Upper lobe of left lung (tissue), 6 donors: Measurements from ENCODE around the gene SLC2A11. TPM values are rescaled to one million over a fixed set of nuclear protein-coding genes. Genes with fewer than 3 reads are reported as not detected.
A peak's percentile ranks its signal among the peaks of the same experiment; 100 is the strongest.

Experiments
- ATAC-seq, 2 donors: fragments of 200-7000 bp; cut with Tn5 transposase; one replicate each; pipeline ENCODE4 v1.9.1; 2022; ENCODE audit warnings: mild to moderate bottlenecking in 2 of 2, moderate library complexity in 2 of 2; ENCODE audit not compliant: low FRiP score in 2 of 2
- DNase-seq, 2 donors: peaks; one replicate each; pipeline ENCODE4 v3.0.0-alpha.2; 2019 to 2020
- H3K27ac ChIP-seq, 4 donors: fragments of 200-600 bp; sonication (generic); one replicate each; pipeline ENCODE4 v1.5.1; 2016 to 2019
- H3K27me3 ChIP-seq, 4 donors: fragments of 200-600 bp; sonication (generic); one replicate each; pipeline ENCODE4 v1.5.1; 2017 to 2019
- H3K36me3 ChIP-seq, 4 donors: fragments of 200-600 bp; sonication (generic); one replicate each; pipeline ENCODE4 v1.5.1; 2016 to 2019
- H3K4me1 ChIP-seq, 4 donors: fragments of 200-600 bp; sonication (generic); one replicate each; pipeline ENCODE4 v1.5.1; 2018 to 2019
- H3K4me3 ChIP-seq, 4 donors: fragments of 200-600 bp; sonication (generic); one replicate each; pipeline ENCODE4 v1.5.1; 2017 to 2019; ENCODE audit warnings: mild to moderate bottlenecking in 2 of 4, moderate library complexity in 1 of 4
- H3K9me3 ChIP-seq, 4 donors: fragments of 200-600 bp; sonication (generic); one replicate each; pipeline ENCODE4 v1.5.1; 2018 to 2019
- CTCF ChIP-seq, 6 experiments: fragments of 450-650 bp in 4 of 6; fragments of 200-600 bp in 2 of 6; sonication (generic) in 2 of 6; IDR thresholded peaks; one replicate each; pipeline ENCODE4 v1.5.1; 2016 to 2019; ENCODE audit warnings: antibody characterized with exemption in 6 of 6
- EP300 ChIP-seq, 4 donors: sonication (generic); formaldehyde crosslinking; IDR thresholded peaks; one replicate each; pipeline ENCODE4 v1.5.1; 2017; ENCODE audit warnings: antibody characterized with exemption in 4 of 4, control low read depth in 2 of 4
- POLR2A ChIP-seq, 4 donors: fragments of 450-650 bp; IDR thresholded peaks; one replicate each; pipeline ENCODE4 v1.5.1; 2016 to 2017; ENCODE audit warnings: antibody characterized with exemption in 4 of 4, mild to moderate bottlenecking in 2 of 4
- POLR2AphosphoS5 ChIP-seq, 2 donors: sonication (generic); formaldehyde crosslinking; IDR thresholded peaks; one replicate each; pipeline ENCODE4 v1.5.1; 2017; ENCODE audit warnings: antibody characterized with exemption in 2 of 2
- WGBS, 2 donors: methylation state at CpG; one replicate each; pipeline ENCODE4 v1.1.5; 2017 to 2018; 5-methylcytosine and 5-hydroxymethylcytosine counted together
- total RNA-seq, 6 donors: library from RNA; depleted of rRNA in 4 of 6; stranded (reverse); fragments of >200 nt in 4 of 6; gene quantifications; one replicate each; pipeline versions ENCODE4 v1.1.0 to v1.2.1, GENCODE V29; 2016 to 2021
- donor health status: DM: no; HTN: no; CAD: no; lungs with moderate emphysema.
- donor health status: DM: no; HTN: yes; CAD: no; lungs with severe emphysema.

Gene SLC2A11
- total RNA-seq, 6 donors from 2014 or later = 9.9 to 31.4 (median 16.5) TPM

GRCh38 chr22:23910496-23911190 lies 53.0 kb downstream of the SLC2A11 start:
- Histone ChIP-seq H3K4me1 (peaks cover 5 to 9% (median 7%) of the 10 kb centered on the region in 4 donors), H3K36me3 (no peaks in the 10 kb centered on the region), H3K27me3 (no peaks in the 10 kb centered on the region), H3K9me3 (no peaks in the 10 kb centered on the region), H3K27ac (no peak overlapping the region), H3K4me3 (no peak overlapping the region)
- no peak for ATAC-seq
- WGBS, 2 donors = 88 to 94% methylated on average over 2 to 3 of the region's 3 CpGs
- TF ChIP-seq POLR2AphosphoS5 (IDR thresholded peaks at IDR 0.05) = no peak
- no peak for TF ChIP-seq CTCF (IDR thresholded peaks at IDR 0.05)
- TF ChIP-seq POLR2A (IDR thresholded peaks at IDR 0.05) = no peak
- no peak for TF ChIP-seq EP300 (IDR thresholded peaks at IDR 0.05)
- no peak for DNase-seq

- ATAC-seq (no peak), DNase-seq (no peak)
- WGBS, 2 donors = 93% methylated on average over 12 of the region's 12 CpGs
- peaks cover 5 to 9% (median 7%) of the 10 kb centered on the region in 4 donors for H3K4me1 ChIP-seq
- H3K9me3 ChIP-seq = no peaks in the 10 kb centered on the region
- no peaks in the 10 kb centered on the region for H3K36me3 ChIP-seq
- no peaks in the 10 kb centered on the region for H3K27me3 ChIP-seq
- no peak for TF ChIP-seq POLR2AphosphoS5 (IDR thresholded peaks at IDR 0.05)
- no peak for TF ChIP-seq EP300 (IDR thresholded peaks at IDR 0.05)
- no peak for TF ChIP-seq POLR2A (IDR thresholded peaks at IDR 0.05)
- no peak for TF ChIP-seq CTCF (IDR thresholded peaks at IDR 0.05)
- H3K4me3 ChIP-seq = no peak overlapping the region
- H3K27ac ChIP-seq = no peak overlapping the region
These were observed 53.8 kb downstream of the SLC2A11 start for GRCh38 chr22:23911318-23911980.

GRCh38 chr22:23912293-23912903 lies 54.7 kb downstream of the SLC2A11 start:
- no peak overlapping the region for H3K4me3 ChIP-seq
- TF ChIP-seq EP300 (IDR thresholded peaks at IDR 0.05) (no peak), POLR2A (IDR thresholded peaks at IDR 0.05) (no peak), CTCF (IDR thresholded peaks at IDR 0.05) (no peak), POLR2AphosphoS5 (IDR thresholded peaks at IDR 0.05) (no peak)
- no peaks in the 10 kb centered on the region for H3K36me3 ChIP-seq
- H3K27me3 ChIP-seq = no peaks in the 10 kb centered on the region
- H3K4me1 ChIP-seq = peaks cover 5 to 9% (median 7%) of the 10 kb centered on the region in 4 donors
- no peak for ATAC-seq
- no peaks in the 10 kb centered on the region for H3K9me3 ChIP-seq
- no peak for DNase-seq
- no peak overlapping the region for H3K27ac ChIP-seq
- WGBS, 2 donors = 92 to 94% methylated on average over 9 of the region's 9 CpGs

GRCh38 chr22:23913306-23913660 lies 55.6 kb downstream of the SLC2A11 start:
- H3K36me3 ChIP-seq = peaks cover 0 to 1% (median 0%) of the 10 kb centered on the region in 4 donors
- ATAC-seq = no peak
- no peak for DNase-seq
- no peaks in the 10 kb centered on the region for H3K9me3 ChIP-seq
- peak overlapping the region; percentile 80 to 87 (median 85) for H3K27ac ChIP-seq
- no peaks in the 10 kb centered on the region for H3K27me3 ChIP-seq
- no peak for TF ChIP-seq POLR2AphosphoS5 (IDR thresholded peaks at IDR 0.05)
- TF ChIP-seq CTCF (IDR thresholded peaks at IDR 0.05) = no peak
- TF ChIP-seq EP300 (IDR thresholded peaks at IDR 0.05) = no peak
- TF ChIP-seq POLR2A (IDR thresholded peaks at IDR 0.05) = no peak
- peaks cover 5 to 9% (median 7%) of the 10 kb centered on the region in 4 donors for H3K4me1 ChIP-seq
- 0 to 10% methylated on average over 1 of the region's 1 CpG for WGBS, 2 donors
- H3K4me3 ChIP-seq = peak overlapping the region; percentile 11 to 62 (median 54)
